Right lobe of liver (tissue), 4 donors: ENCODE measurements around the gene NCF4.

ENCODE experiments used
- POLR2A ChIP-seq: fragments of 450-650 bp; IDR thresholded peaks from one replicate; pipeline ENCODE4 v1.6.1; 2017; ENCODE audit warnings: antibody characterized with exemption, mild to moderate bottlenecking
- TF ChIP-seq, protein P1 (sequence below), 4 donors: fragments of 200-600 bp in 3 of 4; fragments of 450-650 bp in 1 of 4; IDR thresholded peaks; one replicate each; pipeline versions ENCODE4 v1.5.1 to v1.8.0; 2016 to 2022; ENCODE audit warnings: antibody characterized with exemption in 4 of 4, mild to moderate bottlenecking in 2 of 4
- donor health status: DM: no; HTN: no; CAD: no.
- donor health status: DM: no; HTN: no; CAD: no.
- donor health status: DM: no; HTN: yes; CAD: no.

DNA sequence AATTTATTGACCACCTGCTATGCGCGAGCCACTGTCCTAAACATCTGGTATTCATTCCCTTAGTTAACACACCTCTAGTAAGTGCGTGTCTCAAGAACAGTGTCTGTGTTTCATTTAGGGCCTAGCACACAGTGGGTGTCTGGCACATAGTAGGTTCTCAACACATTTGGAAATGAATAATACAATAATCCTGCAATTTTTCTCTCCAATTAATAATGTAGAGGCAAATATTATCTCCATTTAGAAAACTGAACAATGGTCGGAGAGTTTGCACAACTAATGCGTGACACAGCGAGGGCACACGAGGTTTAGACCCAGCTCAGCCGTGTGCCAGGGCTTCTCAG, 4.0 kb upstream of the NCF4 start:
- TF ChIP-seq, protein P1, sequence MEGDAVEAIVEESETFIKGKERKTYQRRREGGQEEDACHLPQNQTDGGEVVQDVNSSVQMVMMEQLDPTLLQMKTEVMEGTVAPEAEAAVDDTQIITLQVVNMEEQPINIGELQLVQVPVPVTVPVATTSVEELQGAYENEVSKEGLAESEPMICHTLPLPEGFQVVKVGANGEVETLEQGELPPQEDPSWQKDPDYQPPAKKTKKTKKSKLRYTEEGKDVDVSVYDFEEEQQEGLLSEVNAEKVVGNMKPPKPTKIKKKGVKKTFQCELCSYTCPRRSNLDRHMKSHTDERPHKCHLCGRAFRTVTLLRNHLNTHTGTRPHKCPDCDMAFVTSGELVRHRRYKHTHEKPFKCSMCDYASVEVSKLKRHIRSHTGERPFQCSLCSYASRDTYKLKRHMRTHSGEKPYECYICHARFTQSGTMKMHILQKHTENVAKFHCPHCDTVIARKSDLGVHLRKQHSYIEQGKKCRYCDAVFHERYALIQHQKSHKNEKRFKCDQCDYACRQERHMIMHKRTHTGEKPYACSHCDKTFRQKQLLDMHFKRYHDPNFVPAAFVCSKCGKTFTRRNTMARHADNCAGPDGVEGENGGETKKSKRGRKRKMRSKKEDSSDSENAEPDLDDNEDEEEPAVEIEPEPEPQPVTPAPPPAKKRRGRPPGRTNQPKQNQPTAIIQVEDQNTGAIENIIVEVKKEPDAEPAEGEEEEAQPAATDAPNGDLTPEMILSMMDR (IDR thresholded peaks at IDR 0.05), result no peak
- TF ChIP-seq POLR2A, result no peak
